Parathyroid adenoma (tissue), 2 donors: ENCODE results near the gene NFATC4.

Experiments
- H2AFZ ChIP-seq: fragments of 300-600 bp; sonication (generic); one replicate; pipeline ENCODE4 v1.7.0; 2017; ENCODE audit warnings: antibody characterized with exemption, mild to moderate bottlenecking
- H3K27ac ChIP-seq: fragments of 300-600 bp; sonication (generic); one replicate; pipeline ENCODE4 v1.7.0; 2017
- H3K27me3 ChIP-seq: fragments of 300-600 bp; sonication (generic); one replicate; pipeline ENCODE4 v1.7.0; 2017; ENCODE audit warnings: low read length; ENCODE audit not compliant: control insufficient read depth, insufficient read depth
- H3K36me3 ChIP-seq: fragments of 300-600 bp; sonication (generic); one replicate; pipeline ENCODE4 v1.7.0; 2017; ENCODE audit warnings: low read length; ENCODE audit not compliant: control insufficient read depth, insufficient read depth
- H3K4me1 ChIP-seq: fragments of 300-600 bp; sonication (generic); one replicate; pipeline ENCODE4 v1.7.0; 2017; ENCODE audit warnings: control low read depth
- H3K4me2 ChIP-seq: fragments of 300-600 bp; sonication (generic); one replicate; pipeline ENCODE4 v1.7.0; 2017; ENCODE audit warnings: low read length
- H3K4me3 ChIP-seq: fragments of 300-600 bp; sonication (generic); one replicate; pipeline ENCODE4 v1.7.0; 2017; ENCODE audit warnings: low read depth, low read length
- H3K79me2 ChIP-seq: fragments of 300-600 bp; sonication (generic); one replicate; pipeline ENCODE4 v1.7.0; 2017; ENCODE audit warnings: control low read depth
- H3K9ac ChIP-seq: fragments of 300-600 bp; sonication (generic); one replicate; pipeline ENCODE4 v1.7.0; 2017; ENCODE audit warnings: mild to moderate bottlenecking
- H3K9me3 ChIP-seq: fragments of 300-600 bp; sonication (generic); one replicate; pipeline ENCODE4 v1.7.0; 2017; ENCODE audit warnings: low read length; ENCODE audit not compliant: control insufficient read depth
- CTCF ChIP-seq: fragments of 300-600 bp; sonication (generic); IDR thresholded peaks from one replicate; pipeline ENCODE4 v1.7.0; 2017; ENCODE audit warnings: antibody characterized with exemption, mild to moderate bottlenecking
- donor health status: primary hyperparathyroidism.

NFATC4 gene

GRCh38 chr14:24398653-24399446 is 30.9 kb downstream of the NFATC4 start, which contains the start of gene NYNRIN:
Gene NYNRIN, plus strand, starts transcription at chr14:24399003. Its CDS starts 244 bp downstream, at chr14:24399247.
- Histone ChIP-seq H3K9ac (no peak within 1 kb of the TSS), H3K36me3 (no peaks in the 10 kb centered on the region), H3K4me3 (peak within 1 kb of the TSS; percentile 74), H3K9me3 (no peaks in the 10 kb centered on the region), H2AFZ (peak within 1 kb of the TSS; percentile 93), H3K27me3 (no peaks in the 10 kb centered on the region), H3K4me1 (peaks cover 18% of the 10 kb centered on the region), H3K4me2 (peak within 1 kb of the TSS; percentile 90), H3K27ac (peak within 1 kb of the TSS; percentile 45), H3K79me2 (peaks cover 2% of the 10 kb centered on the region)
- no peak for TF ChIP-seq CTCF

- Histone ChIP-seq H3K4me2 (peak overlapping the region; percentile 90), H3K27me3 (no peaks in the 10 kb centered on the region), H2AFZ (peak overlapping the region; percentile 93), H3K9me3 (no peaks in the 10 kb centered on the region), H3K27ac (peak overlapping the region; percentile 45), H3K4me1 (peaks cover 18% of the 10 kb centered on the region), H3K4me3 (peak overlapping the region; percentile 74), H3K36me3 (no peaks in the 10 kb centered on the region), H3K9ac (no peak overlapping the region), H3K79me2 (peaks cover 2% of the 10 kb centered on the region)
- TF ChIP-seq CTCF = no peak
Measured at GRCh38 chr14:24399447-24399822, 31.5 kb downstream of the NFATC4 start.

GRCh38 chr14:24399999-24400718 is 32.2 kb downstream of the NFATC4 start:
- Histone ChIP-seq H3K4me3 (peak overlapping the region; percentile 74), H3K27ac (peak overlapping the region; percentile 45), H3K9me3 (no peaks in the 10 kb centered on the region), H3K4me2 (peak overlapping the region; percentile 90), H3K9ac (no peak overlapping the region), H3K4me1 (peaks cover 18% of the 10 kb centered on the region), H3K79me2 (peaks cover 2% of the 10 kb centered on the region), H3K36me3 (no peaks in the 10 kb centered on the region), H2AFZ (peak overlapping the region; percentile 93), H3K27me3 (no peaks in the 10 kb centered on the region)
- TF ChIP-seq CTCF = no peak

- no peaks in the 10 kb centered on the region for H3K36me3 ChIP-seq
- no peaks in the 10 kb centered on the region for H3K9me3 ChIP-seq
- no peak overlapping the region for H3K4me2 ChIP-seq
- peaks cover 2% of the 10 kb centered on the region for H3K79me2 ChIP-seq
- TF ChIP-seq CTCF = no peak
- H3K27me3 ChIP-seq = no peaks in the 10 kb centered on the region
- H2AFZ ChIP-seq = no peak overlapping the region
- H3K4me1 ChIP-seq = peaks cover 18% of the 10 kb centered on the region
- no peak overlapping the region for H3K9ac ChIP-seq
- H3K4me3 ChIP-seq = no peak overlapping the region
- no peak overlapping the region for H3K27ac ChIP-seq
Measured at GRCh38 chr14:24401810-24402702, 34.1 kb downstream of the NFATC4 start.
